ENCODE measurements around the gene ING1.
A peak's percentile ranks its signal among the peaks of the same experiment; 100 is the strongest.
"Not testable (repeated sequence)": the region's sequence is repeated elsewhere in the genome, so short reads cannot be mapped to it uniquely, and the experiment has no call there.

Gene ING1

DNA sequence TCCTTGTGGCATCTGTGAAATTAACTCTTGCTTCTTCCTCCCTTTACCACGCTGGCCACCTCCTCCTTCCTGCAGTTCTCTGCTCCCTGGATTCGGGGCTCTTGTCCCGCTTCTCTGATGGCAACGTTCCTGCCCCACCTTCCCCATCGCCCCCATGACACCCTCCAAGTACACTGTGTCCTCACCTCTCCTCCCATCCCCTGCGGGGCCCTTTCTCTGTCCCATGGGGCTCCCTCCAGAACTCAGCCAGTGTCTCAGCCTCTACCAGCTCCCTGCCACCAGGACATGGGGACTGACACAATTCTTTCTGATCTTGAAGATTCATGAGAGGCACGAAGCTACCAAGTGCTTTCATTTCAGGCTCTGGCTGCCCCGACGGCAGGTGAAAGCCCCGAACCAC is 16.7 kb upstream of the ING1 start:
- no peak overlapping the region for H3K27ac ChIP-seq (ENCODE audit: low read length)
- H3K27me3 ChIP-seq (ENCODE audit: low read depth, low read length): no peaks in the 10 kb centered on the region
- H3K4me1 ChIP-seq (ENCODE audit: control insufficient read depth in 1 of 2, insufficient read depth in 2 of 2, low read length in 2 of 2): no peaks in the 10 kb centered on the region
- no peak overlapping the region for H3K4me3 ChIP-seq (ENCODE audit: low read depth in 1 of 2, low read length in 2 of 2)
- no peaks in the 10 kb centered on the region for H3K9me3 ChIP-seq (ENCODE audit: control insufficient read depth in 1 of 2, low read length in 2 of 2)
- peaks cover 25 to 50% of the 10 kb centered on the region in 2 donors for H3K36me3 ChIP-seq (ENCODE audit: control insufficient read depth in 1 of 2, insufficient read depth in 2 of 2, low read length in 2 of 2)

DNA sequence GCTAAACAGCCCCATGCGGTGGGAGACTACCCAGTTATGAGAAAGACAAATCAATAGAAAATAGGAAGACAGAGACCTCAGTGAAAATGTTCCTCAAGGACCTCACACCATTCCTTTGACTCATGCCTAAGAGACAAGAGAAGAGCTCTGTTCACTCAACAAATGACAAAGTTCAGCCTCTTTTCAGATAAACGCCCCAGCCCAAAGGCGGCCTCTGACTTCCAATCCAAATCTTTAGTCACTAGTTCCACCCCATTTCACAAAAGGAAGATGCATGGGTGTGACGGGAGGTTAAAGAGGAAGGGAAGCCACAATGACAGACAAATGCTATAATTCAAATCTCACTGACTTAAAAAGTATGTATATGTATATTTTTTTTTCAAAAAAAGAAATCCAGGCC is 15.7 kb upstream of the ING1 start:
- peaks cover 0 to 3% of the 10 kb centered on the region in 2 donors for H3K4me1 ChIP-seq (ENCODE audit: control insufficient read depth in 1 of 2, insufficient read depth in 2 of 2, low read length in 2 of 2)
- H3K27ac ChIP-seq (ENCODE audit: low read length): no peak overlapping the region
- H3K36me3 ChIP-seq (ENCODE audit: control insufficient read depth in 1 of 2, insufficient read depth in 2 of 2, low read length in 2 of 2): peaks cover 25 to 52% of the 10 kb centered on the region in 2 donors
- no peaks in the 10 kb centered on the region for H3K27me3 ChIP-seq (ENCODE audit: low read depth, low read length)
- no peaks in the 10 kb centered on the region for H3K9me3 ChIP-seq (ENCODE audit: control insufficient read depth in 1 of 2, low read length in 2 of 2)
- H3K4me3 ChIP-seq (ENCODE audit: low read depth in 1 of 2, low read length in 2 of 2): no peak overlapping the region

DNA sequence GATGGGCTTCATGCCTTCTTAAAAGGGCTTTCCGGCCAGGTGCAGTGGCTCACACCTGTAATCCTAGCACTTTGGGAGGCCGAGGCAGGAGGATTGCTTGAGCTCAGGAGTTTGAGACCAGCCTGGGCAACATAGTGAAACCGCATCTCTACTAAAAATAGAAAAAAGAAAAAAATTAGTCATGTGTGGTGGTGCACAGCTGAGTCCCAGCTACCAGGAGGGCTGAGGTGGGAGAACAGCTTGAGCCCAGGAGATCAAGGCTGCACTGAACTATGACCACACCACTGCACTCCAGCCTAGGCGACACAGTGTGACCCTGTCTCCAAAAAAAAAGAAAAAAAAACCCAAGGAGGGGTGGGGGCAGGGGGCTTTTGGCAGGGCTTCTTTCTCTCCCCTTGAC is 14.8 kb upstream of the ING1 start:
- Histone ChIP-seq H3K27ac (ENCODE audit: low read length) (no peak overlapping the region), H3K4me3 (ENCODE audit: low read depth in 1 of 2, low read length in 2 of 2) (no peak overlapping the region), H3K36me3 (ENCODE audit: control insufficient read depth in 1 of 2, insufficient read depth in 2 of 2, low read length in 2 of 2) (peaks cover 25 to 61% of the 10 kb centered on the region in 2 donors), H3K4me1 (ENCODE audit: control insufficient read depth in 1 of 2, insufficient read depth in 2 of 2, low read length in 2 of 2) (peaks cover 0 to 12% of the 10 kb centered on the region in 2 donors), H3K9me3 (ENCODE audit: control insufficient read depth in 1 of 2, low read length in 2 of 2) (no peaks in the 10 kb centered on the region), H3K27me3 (ENCODE audit: low read depth, low read length) (no peaks in the 10 kb centered on the region)

DNA sequence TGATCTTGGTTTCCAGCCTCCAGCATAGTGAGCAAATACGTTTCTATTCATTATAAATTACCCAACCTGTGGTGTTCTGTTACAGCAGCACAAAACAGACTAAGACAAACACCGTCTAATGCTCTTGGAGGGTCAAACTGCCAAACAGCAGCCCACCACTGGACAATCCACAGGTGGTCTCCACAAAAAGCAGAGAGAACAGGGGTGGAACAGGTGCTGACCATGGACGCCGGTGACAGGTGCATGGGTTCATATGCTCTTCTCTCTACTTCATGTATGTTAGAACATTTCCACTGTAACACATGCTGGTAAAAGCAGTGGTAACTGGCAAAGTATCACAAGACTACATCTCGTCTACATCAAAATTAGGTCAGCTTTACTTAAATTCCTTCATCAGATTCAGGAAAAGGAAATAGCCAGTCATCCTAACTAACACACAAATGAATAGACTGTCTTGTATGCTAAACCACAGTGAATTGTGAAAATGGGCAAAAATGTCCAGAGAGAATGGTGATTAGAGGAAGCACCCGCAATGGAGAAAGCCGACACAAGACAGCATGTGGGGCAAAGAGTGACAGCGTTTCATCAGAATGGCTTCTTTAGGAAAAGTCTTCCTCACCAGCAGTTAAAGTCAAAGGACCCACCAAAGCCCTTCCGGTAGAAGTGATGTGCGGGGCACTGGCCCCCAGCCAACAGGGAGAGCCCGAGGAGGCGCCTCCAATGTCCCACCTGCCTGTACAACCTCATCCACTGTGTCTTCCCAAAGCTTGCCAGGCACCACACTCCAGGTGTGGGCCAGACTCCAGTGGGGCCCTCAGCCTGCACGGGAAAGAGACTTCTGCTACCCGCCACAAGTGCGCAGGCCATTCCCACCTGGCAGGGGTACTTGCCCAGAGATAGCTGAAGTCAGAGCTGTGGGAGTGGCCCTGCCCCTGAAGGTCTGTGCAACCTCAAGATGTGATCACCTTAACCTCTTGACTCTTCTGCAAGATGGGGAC is 14.1 kb upstream of the ING1 start:
- Histone ChIP-seq H3K27ac (ENCODE audit: low read length) (no peak overlapping the region), H3K9me3 (ENCODE audit: control insufficient read depth in 1 of 2, low read length in 2 of 2) (no peaks in the 10 kb centered on the region), H3K27me3 (ENCODE audit: low read depth, low read length) (no peaks in the 10 kb centered on the region), H3K36me3 (ENCODE audit: control insufficient read depth in 1 of 2, insufficient read depth in 2 of 2, low read length in 2 of 2) (peaks cover 25 to 62% of the 10 kb centered on the region in 2 donors), H3K4me3 (ENCODE audit: low read depth in 1 of 2, low read length in 2 of 2) (no peak overlapping the region), H3K4me1 (ENCODE audit: control insufficient read depth in 1 of 2, insufficient read depth in 2 of 2, low read length in 2 of 2) (peaks cover 0 to 13% of the 10 kb centered on the region in 2 donors)

DNA sequence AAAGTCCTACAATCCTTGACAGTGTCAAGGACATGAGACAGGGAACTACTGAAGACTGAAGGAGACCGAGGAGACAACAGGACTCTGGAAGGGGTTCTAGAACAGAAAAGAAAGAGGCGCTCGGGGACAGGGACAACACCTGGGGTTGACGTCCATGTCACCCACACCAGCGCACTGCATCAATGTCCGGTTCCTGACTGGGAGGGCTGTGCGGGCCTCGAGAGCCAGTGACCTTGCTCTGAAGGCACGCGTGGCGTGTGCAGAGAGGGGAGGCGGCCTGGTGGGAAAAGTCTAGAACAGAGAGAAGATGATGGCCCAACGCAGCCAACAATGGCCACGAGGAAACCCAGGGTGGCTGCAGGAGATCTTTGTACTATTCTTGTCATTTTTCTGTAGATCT is 13.3 kb upstream of the ING1 start:
- H3K4me3 ChIP-seq (ENCODE audit: low read depth in 1 of 2, low read length in 2 of 2): no peak overlapping the region
- peaks cover 5 to 18% of the 10 kb centered on the region in 2 donors for H3K4me1 ChIP-seq (ENCODE audit: control insufficient read depth in 1 of 2, insufficient read depth in 2 of 2, low read length in 2 of 2)
- H3K36me3 ChIP-seq (ENCODE audit: control insufficient read depth in 1 of 2, insufficient read depth in 2 of 2, low read length in 2 of 2): peaks cover 25 to 58% of the 10 kb centered on the region in 2 donors
- H3K27ac ChIP-seq (ENCODE audit: low read length): no peak overlapping the region
- no peaks in the 10 kb centered on the region for H3K27me3 ChIP-seq (ENCODE audit: low read depth, low read length)
- no peaks in the 10 kb centered on the region for H3K9me3 ChIP-seq (ENCODE audit: control insufficient read depth in 1 of 2, low read length in 2 of 2)

DNA sequence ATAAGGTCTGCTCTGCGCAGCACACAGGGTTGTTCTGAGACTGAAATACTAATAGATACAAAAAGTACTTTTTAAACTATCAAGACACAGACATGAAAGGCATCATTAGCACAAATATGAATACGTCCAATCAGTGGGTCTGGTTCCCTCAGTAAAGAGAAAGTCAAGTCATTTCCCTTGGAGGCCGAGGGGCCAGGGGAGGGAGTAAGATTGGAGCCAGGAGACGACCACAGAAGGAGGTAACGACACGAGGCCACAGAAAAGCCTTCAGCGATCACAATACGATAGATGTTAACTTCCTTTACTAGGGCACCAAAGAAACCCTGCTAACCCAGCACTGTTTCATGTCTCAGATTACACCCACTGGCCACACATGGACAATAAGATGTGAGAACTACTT is 12.9 kb upstream of the ING1 start:
- Histone ChIP-seq H3K9me3 (ENCODE audit: control insufficient read depth in 1 of 2, low read length in 2 of 2) (no peaks in the 10 kb centered on the region), H3K27me3 (ENCODE audit: low read depth, low read length) (no peaks in the 10 kb centered on the region), H3K4me3 (ENCODE audit: low read depth in 1 of 2, low read length in 2 of 2) (no peak overlapping the region), H3K36me3 (ENCODE audit: control insufficient read depth in 1 of 2, insufficient read depth in 2 of 2, low read length in 2 of 2) (peaks cover 25 to 58% of the 10 kb centered on the region in 2 donors), H3K4me1 (ENCODE audit: control insufficient read depth in 1 of 2, insufficient read depth in 2 of 2, low read length in 2 of 2) (peaks cover 8 to 19% of the 10 kb centered on the region in 2 donors), H3K27ac (ENCODE audit: low read length) (no peak overlapping the region)

DNA sequence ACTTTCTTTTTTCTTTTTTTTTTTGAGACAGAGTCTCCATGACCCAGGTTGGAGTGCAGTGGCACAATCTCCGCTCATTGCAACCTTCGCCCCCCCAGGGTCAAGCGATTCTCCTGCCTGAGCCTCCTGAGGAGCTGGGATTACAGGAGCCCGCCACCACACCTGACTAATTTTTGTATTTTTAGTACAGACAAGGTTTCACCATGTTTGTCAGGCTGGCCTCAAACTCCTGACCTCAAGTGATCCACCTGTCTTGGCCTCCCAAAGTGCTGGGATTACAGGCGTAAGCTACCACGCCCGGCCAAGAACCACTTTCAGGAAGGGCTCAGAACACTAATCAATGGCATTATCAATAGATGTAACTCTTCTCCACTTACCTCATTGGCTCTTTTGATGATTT is 12.4 kb upstream of the ING1 start:
- H3K9me3 ChIP-seq (ENCODE audit: control insufficient read depth in 1 of 2, low read length in 2 of 2); H3K27me3 ChIP-seq (ENCODE audit: low read depth, low read length); H3K4me3 ChIP-seq (ENCODE audit: low read depth in 1 of 2, low read length in 2 of 2); H3K27ac ChIP-seq (ENCODE audit: low read length): not testable (repeated sequence)
- H3K4me1 ChIP-seq (ENCODE audit: control insufficient read depth in 1 of 2, insufficient read depth in 2 of 2, low read length in 2 of 2): peaks cover 8 to 19% of the 10 kb centered on the region in 2 donors
- peaks cover 25 to 58% of the 10 kb centered on the region in 2 donors for H3K36me3 ChIP-seq (ENCODE audit: control insufficient read depth in 1 of 2, insufficient read depth in 2 of 2, low read length in 2 of 2)

DNA sequence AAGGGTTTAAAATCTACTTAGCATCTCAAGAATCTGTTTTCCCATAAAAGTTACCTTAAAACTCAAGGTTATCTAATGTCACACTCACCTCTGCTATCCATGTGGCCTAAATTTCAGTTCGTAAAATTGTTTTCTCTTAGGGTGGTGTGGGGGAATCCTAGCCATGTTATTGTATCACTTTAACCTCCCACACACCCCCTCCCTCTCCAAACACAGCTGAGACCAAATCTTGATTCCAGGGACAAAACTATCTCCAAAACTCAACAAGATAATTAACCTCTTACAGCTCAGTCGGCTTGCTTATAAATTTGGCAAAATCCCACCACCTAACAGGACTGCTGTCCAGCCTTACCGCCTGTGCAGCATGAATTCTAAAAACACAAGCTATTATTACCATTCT is 11.4 kb upstream of the ING1 start:
- Histone ChIP-seq H3K4me3 (ENCODE audit: low read depth in 1 of 2, low read length in 2 of 2) (no peak overlapping the region), H3K27ac (ENCODE audit: low read length) (no peak overlapping the region), H3K4me1 (ENCODE audit: control insufficient read depth in 1 of 2, insufficient read depth in 2 of 2, low read length in 2 of 2) (peaks cover 14 to 27% of the 10 kb centered on the region in 2 donors), H3K9me3 (ENCODE audit: control insufficient read depth in 1 of 2, low read length in 2 of 2) (no peaks in the 10 kb centered on the region), H3K27me3 (ENCODE audit: low read depth, low read length) (no peaks in the 10 kb centered on the region), H3K36me3 (ENCODE audit: control insufficient read depth in 1 of 2, insufficient read depth in 2 of 2, low read length in 2 of 2) (peaks cover 19 to 51% of the 10 kb centered on the region in 2 donors)

DNA sequence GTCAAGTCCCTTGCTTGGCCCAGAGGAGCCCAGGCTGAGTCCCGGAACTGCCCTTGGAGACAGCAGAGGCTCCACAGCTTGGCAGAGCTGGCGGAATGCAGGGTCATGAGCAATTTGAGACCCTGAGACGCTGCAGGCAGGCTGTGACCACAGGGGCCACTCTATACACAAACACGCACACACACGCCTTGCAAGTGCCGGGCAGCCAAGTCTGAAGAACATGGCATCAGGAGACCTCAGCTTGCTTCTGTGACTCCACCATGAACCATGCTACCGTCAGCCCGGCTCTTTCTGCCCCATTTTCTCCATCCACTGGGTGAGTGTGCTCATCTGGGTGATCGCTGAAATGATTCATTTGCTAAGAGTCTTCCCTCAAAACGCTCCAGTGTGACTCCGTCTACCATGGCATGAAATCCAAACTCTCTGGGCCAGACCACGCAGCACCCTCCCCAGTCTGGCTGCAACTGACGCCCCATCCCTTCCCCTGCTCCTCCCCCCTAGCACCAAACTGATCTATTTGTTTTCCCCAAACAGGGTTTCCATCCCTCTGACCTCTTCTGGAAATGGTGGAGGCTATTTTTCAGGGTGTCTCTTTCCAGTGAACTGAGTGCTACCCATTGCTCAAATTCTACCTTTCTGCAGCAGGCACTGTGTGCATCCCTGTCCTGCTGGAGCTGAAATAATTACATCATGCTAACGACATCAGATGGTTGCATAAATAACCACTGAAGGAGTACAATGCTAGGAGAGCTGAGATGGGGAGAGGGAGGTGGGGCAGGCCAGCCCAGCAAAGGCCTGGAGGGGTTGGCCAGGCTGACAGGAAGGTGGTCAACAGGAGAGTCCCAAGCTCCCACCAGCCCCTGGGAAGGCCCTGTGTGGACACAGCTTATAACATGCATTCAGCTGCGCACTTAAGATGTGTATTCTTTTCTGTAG is 10.6 kb upstream of the ING1 start:
- Histone ChIP-seq H3K4me3 (ENCODE audit: low read depth in 1 of 2, low read length in 2 of 2) (no peak overlapping the region), H3K36me3 (ENCODE audit: control insufficient read depth in 1 of 2, insufficient read depth in 2 of 2, low read length in 2 of 2) (peaks cover 16 to 44% of the 10 kb centered on the region in 2 donors), H3K27me3 (ENCODE audit: low read depth, low read length) (no peaks in the 10 kb centered on the region), H3K9me3 (ENCODE audit: control insufficient read depth in 1 of 2, low read length in 2 of 2) (no peaks in the 10 kb centered on the region), H3K27ac (ENCODE audit: low read length) (no peak overlapping the region), H3K4me1 (ENCODE audit: control insufficient read depth in 1 of 2, insufficient read depth in 2 of 2, low read length in 2 of 2) (peaks cover 14 to 27% of the 10 kb centered on the region in 2 donors)

DNA sequence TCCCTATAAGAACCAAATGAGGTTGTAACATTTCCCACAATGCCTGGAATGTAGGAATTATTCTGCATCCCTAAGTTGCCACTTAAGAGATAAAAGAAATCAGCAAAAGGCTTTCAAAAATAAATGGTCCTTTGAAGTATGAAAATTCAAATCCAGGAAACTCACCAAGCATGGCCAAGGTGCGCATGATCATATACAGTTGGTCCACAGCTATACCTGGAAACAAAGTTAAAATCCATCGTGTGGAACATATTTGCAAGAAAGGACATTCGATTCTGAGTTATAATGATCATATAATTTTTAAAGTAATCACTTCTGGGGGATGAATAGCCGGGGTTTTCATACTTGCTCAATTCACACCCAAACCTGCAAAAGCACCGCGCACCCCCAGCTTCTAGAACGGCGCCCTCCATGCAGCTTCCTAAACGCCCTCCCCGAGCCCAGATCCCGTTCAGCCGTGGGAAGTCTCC is 8.1 kb upstream of the ING1 start:
- Histone ChIP-seq H3K4me1 (ENCODE audit: control insufficient read depth in 1 of 2, insufficient read depth in 2 of 2, low read length in 2 of 2) (peaks cover 14 to 27% of the 10 kb centered on the region in 2 donors), H3K27me3 (ENCODE audit: low read depth, low read length) (no peaks in the 10 kb centered on the region), H3K27ac (ENCODE audit: low read length) (peak overlapping the region; percentile 54)

More for the DNA sequence above, 8.1 kb upstream of the ING1 start:
- no peaks in the 10 kb centered on the region for H3K9me3 ChIP-seq (ENCODE audit: control insufficient read depth in 1 of 2, low read length in 2 of 2)
- peaks cover 5 to 25% of the 10 kb centered on the region in 2 donors for H3K36me3 ChIP-seq (ENCODE audit: control insufficient read depth in 1 of 2, insufficient read depth in 2 of 2, low read length in 2 of 2)
- peak overlapping the region; percentile 71 to 79 for H3K4me3 ChIP-seq (ENCODE audit: low read depth in 1 of 2, low read length in 2 of 2)

Measured in muscle layer of duodenum (tissue), 2 donors.